Endothelial cell of umbilical vein (primary cell): ENCODE data around the gene PCBP4. TPM values are rescaled to one million over a fixed set of nuclear protein-coding genes. Genes with fewer than 3 reads are reported as not detected.

Experiments
- BruUV-seq: library from RNA; stranded (reverse); fragments of 400-500 nt; replicated peaks from 2 replicates; lab custom pipeline; 2021; lab: Mats Ljungman, UMichigan
- CTCF ChIA-PET: fragments of 300-600, 350-600 bp; sonication (Branson Sonifier 250); formaldehyde crosslinking; loops from one replicate; lab custom pipeline; 2021; ENCODE audit warnings: antibody characterized with exemption, inconsistent platforms; lab: Charles Lee
- POLR2A ChIA-PET: fragments of 300-600, 350-600 bp; sonication (Branson Sonifier 250); formaldehyde crosslinking; loops from one replicate; lab custom pipeline; 2021; ENCODE audit warnings: antibody characterized with exemption, inconsistent platforms; lab: Charles Lee
- DNase-seq: peaks from one replicate; pipeline ENCODE4 v3.0.0-alpha.2; 2011; ENCODE audit warnings: low read depth, low spot score
- FAIRE-seq: peaks from 2 replicates; lab custom pipeline; 2011; peaks lifted over from hg19 to GRCh38; lab: Jason Lieb, UNC
- H2AFZ ChIP-seq: 2 replicates; pipeline ENCODE4 v1.6.0; 2012; ENCODE audit warnings: low read depth, low read length, control low read depth, inconsistent platforms
- H3K27ac ChIP-seq: 2 replicates; pipeline ENCODE4 v1.5.1; 2011; ENCODE audit warnings: low read depth, mild to moderate bottlenecking, control low read depth, low read length, moderate library complexity; ENCODE audit not compliant: insufficient read depth
- H3K27me3 ChIP-seq, 2 experiments: 2 replicates each; pipeline versions ENCODE4 v1.6.0 to v1.6.1; 2011; ENCODE audit warnings: low read length in 2 of 2, mixed read lengths in 1 of 2; ENCODE audit not compliant: control insufficient read depth in 2 of 2, insufficient read depth in 2 of 2
- H3K36me3 ChIP-seq, 2 experiments: 2 replicates in 1 of 2; 3 replicates in 1 of 2; pipeline ENCODE4 v1.5.1; 2011; ENCODE audit warnings: low read length in 2 of 2, mild to moderate bottlenecking in 1 of 2, moderate library complexity in 1 of 2; ENCODE audit not compliant: control insufficient read depth in 2 of 2, insufficient read depth in 2 of 2; ENCODE audit errors: extremely low read depth in 1 of 2
- H3K4me1 ChIP-seq: 3 replicates; pipeline ENCODE4 v1.5.1; 2011; ENCODE audit warnings: mild to moderate bottlenecking, low read length; ENCODE audit not compliant: control insufficient read depth, insufficient read depth; ENCODE audit errors: extremely low read depth
- H3K4me2 ChIP-seq: 2 replicates; pipeline ENCODE4 v1.6.1; 2011; ENCODE audit warnings: low read length, control low read depth, mixed read lengths; ENCODE audit not compliant: insufficient read depth
- H3K4me3 ChIP-seq, 3 experiments: fragments of 200-600 bp in 1 of 3; sonication (generic), shearing (Covaris generic) in 1 of 3; replicated peaks in 1 of 3; 2 replicates each; pipeline ENCODE4 v1.5.1; 2011 to 2016; ENCODE audit warnings: control low read depth in 3 of 3, low read length in 3 of 3, mild to moderate bottlenecking in 2 of 3, inconsistent platforms in 1 of 3, low read depth in 1 of 3, moderate library complexity in 1 of 3; ENCODE audit not compliant: insufficient read depth in 1 of 3
- H3K79me2 ChIP-seq: 2 replicates; pipeline ENCODE4 v1.6.0; 2012; ENCODE audit warnings: low read length, inconsistent platforms; ENCODE audit not compliant: control insufficient read depth, insufficient read depth
- H3K9ac ChIP-seq: replicated peaks from 2 replicates; pipeline ENCODE3; 2011; ENCODE audit warnings: low read length, control low read depth; ENCODE audit not compliant: insufficient read depth; ENCODE audit errors: extremely low read depth
- H3K9me1 ChIP-seq: replicated peaks from 3 replicates; pipeline ENCODE4 v1.6.0; 2011; ENCODE audit warnings: mild to moderate bottlenecking, low read length; ENCODE audit not compliant: control insufficient read depth, insufficient read depth; ENCODE audit errors: extremely low read depth
- H3K9me3 ChIP-seq: replicated peaks from 2 replicates; pipeline ENCODE4 v1.5.1; 2012; ENCODE audit warnings: low read length, inconsistent platforms; ENCODE audit not compliant: control insufficient read depth, insufficient read depth
- H4K20me1 ChIP-seq: replicated peaks from 2 replicates; pipeline ENCODE3; 2011; ENCODE audit warnings: mild to moderate bottlenecking, low read length; ENCODE audit not compliant: control insufficient read depth, insufficient read depth; ENCODE audit errors: extremely low read depth
- CTCF ChIP-seq, 2 donors: IDR thresholded peaks; 1 replicate in 1 of 2; 2 replicates in 1 of 2; pipeline ENCODE4 v1.5.1; 2011; ENCODE audit warnings: low read length in 2 of 2, mild to moderate bottlenecking in 2 of 2, moderate library complexity in 2 of 2, control low read depth in 1 of 2, inconsistent platforms in 1 of 2, low read depth in 1 of 2; ENCODE audit not compliant: insufficient read depth in 1 of 2; ENCODE audit errors: extremely low read depth in 1 of 2
- EZH2 ChIP-seq: IDR thresholded peaks from 2 replicates; pipeline ENCODE4 v1.6.1; 2012; ENCODE audit warnings: borderline replicate concordance, low read depth, mild to moderate bottlenecking, moderate library complexity, low read length, inconsistent platforms; ENCODE audit not compliant: severe bottlenecking
- FOS ChIP-seq: IDR thresholded peaks from 2 replicates; pipeline ENCODE4 v1.6.1; 2011; ENCODE audit warnings: mild to moderate bottlenecking, low read length, moderate library complexity, borderline replicate concordance; ENCODE audit not compliant: insufficient read depth
- GATA2 ChIP-seq: IDR thresholded peaks from 2 replicates; pipeline ENCODE4 v1.7.0; 2011; ENCODE audit warnings: low read depth, mild to moderate bottlenecking, moderate library complexity, mixed read lengths, low read length; ENCODE audit not compliant: insufficient read length, insufficient read depth
- JUN ChIP-seq: IDR thresholded peaks from 2 replicates; pipeline ENCODE4 v1.6.1; 2011; ENCODE audit warnings: borderline replicate concordance, low read depth; ENCODE audit not compliant: insufficient read length, insufficient read depth
- MAX ChIP-seq: IDR thresholded peaks from 2 replicates; pipeline ENCODE4 v1.6.1; 2011; ENCODE audit not compliant: insufficient read depth, insufficient read length
- MYC ChIP-seq: IDR thresholded peaks from one replicate; pipeline ENCODE4 v1.6.1; 2011; ENCODE audit warnings: mild to moderate bottlenecking, low read depth, low read length
- POLR2A ChIP-seq: IDR thresholded peaks from 2 replicates; pipeline ENCODE4 v1.6.1; 2012; ENCODE audit warnings: low read depth, mild to moderate bottlenecking, control low read depth, low read length
- POLR2AphosphoS5 ChIP-seq: IDR thresholded peaks from 2 replicates; pipeline ENCODE4 v1.6.1; 2012; ENCODE audit warnings: low read depth, mild to moderate bottlenecking, control low read depth, low read length, moderate library complexity; ENCODE audit not compliant: insufficient read depth
- dilution Hi-C: fragments of 300-500 bp; cut with MboI; formaldehyde crosslinking; loops from one replicate; pipeline ENCODE4 v1.15.0; 2019; ENCODE audit warnings: low sequenced_read_pairs; ENCODE audit not compliant: extremely low pct_ligation_motif_present
- intact Hi-C: fragments of 100-400 bp; cut with micrococcal nuclease; formaldehyde crosslinking; loops from one replicate; pipeline ENCODE4 v1.10.0; 2022
- polyA plus RNA-seq, 4 experiments: library from polyadenylated mRNA; depleted of rRNA in 3 of 4; stranded (reverse) in 3 of 4; unstranded in 1 of 4; fragments of >200 nt; gene quantifications; 2 replicates each; pipeline versions ENCODE4 v1.2.1 to v1.2.3, GENCODE V29; 2011 to 2012; ENCODE audit warnings: missing spikeins in 1 of 4
- total RNA-seq: library from RNA; stranded (reverse); gene quantifications from 2 replicates; pipeline ENCODE4 v1.2.3, GENCODE V29; 2021

PCBP4 gene
- total and polyA plus RNA-seq, 2 donors (not counting 3 experiments of a cell fraction or from before 2014, with no cell fraction given): 46.5 to 63.1 TPM

DNA sequence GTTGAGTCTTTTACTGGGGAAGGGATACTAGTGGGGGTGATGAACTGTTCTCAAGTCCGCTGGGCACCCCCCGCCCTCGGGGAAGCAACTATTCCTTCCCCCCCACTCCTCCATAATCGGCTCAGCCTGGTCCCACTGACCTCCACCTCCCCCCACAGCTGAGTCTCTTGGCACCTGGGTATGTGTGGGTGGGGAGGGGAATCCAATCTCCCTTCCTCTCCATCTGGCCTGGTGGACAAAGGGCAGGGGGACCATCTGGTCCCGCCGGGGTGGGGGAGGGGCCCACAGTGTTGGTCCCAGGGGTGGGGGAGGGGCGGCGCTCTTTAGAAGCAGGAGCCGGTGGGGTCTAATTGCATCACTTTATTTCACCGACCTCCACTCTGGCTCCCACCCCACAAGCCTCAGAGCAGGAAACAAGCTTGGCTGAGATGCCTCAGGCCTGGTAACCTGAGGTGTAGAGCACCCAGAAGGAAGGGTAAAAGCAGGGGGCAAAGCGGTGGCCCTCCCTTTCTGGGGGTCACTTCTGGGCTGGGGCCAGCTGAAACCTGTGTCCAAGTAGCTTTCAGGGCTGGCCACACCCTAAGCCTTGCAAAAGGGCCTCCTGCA lies 1.0 kb upstream of the PCBP4 start:
- Histone ChIP-seq H2AFZ (peak overlapping the region; percentile 65), H3K4me2 (peak overlapping the region; percentile 83), H4K20me1 (no peaks in the 10 kb centered on the region), H3K4me3 (peak overlapping the region; percentile 37 to 63 (median 39)), H3K9me1 (no peaks in the 10 kb centered on the region), H3K9ac (peak overlapping the region; percentile 73), H3K4me1 (peaks cover 4% of the 10 kb centered on the region), H3K79me2 (no peaks in the 10 kb centered on the region), H3K36me3 (no peaks in the 10 kb centered on the region), H3K9me3 (no peaks in the 10 kb centered on the region), H3K27me3 (no peaks in the 10 kb centered on the region), H3K27ac (peak overlapping the region; percentile 47)
- POLR2A ChIA-PET: interaction anchor here (0.9 kb wide), 1 partner anchor 15 kb away, joined by 3 read pairs; the partner anchor contains the start of gene ACY1
- DNase-seq (no peak), FAIRE-seq (no peak)
- TF ChIP-seq CTCF (IDR thresholded peaks at IDR 0.05; ENCODE audit: extremely low read depth in 1 of 2, insufficient read depth in 1 of 2, low read depth in 1 of 2, low read length in 2 of 2): no peak
- intact Hi-C loops: no loop called here
- CTCF ChIA-PET: interaction anchor here (3.4 to 3.5 kb wide), 2 partner anchors 11 to 14 kb away, joined by 13 to 14 read pairs; partner anchors contain the start of gene ACY1
- dilution Hi-C loops: no loop called here
- no TSS peak for BruUV-seq

GRCh38 chr3:51966922-51967383 lies 301 bp downstream of the PCBP4 start:
- ChIA-PET CTCF (interaction anchor here (3.4 to 3.5 kb wide), 2 partner anchors 9 to 15 kb away, joined by 13 to 14 read pairs; partner anchors contain the start of gene ACY1), POLR2A (no interaction called here)
- peak overlapping the region; percentile 89 for H3K9ac ChIP-seq
- BruUV-seq: no TSS peak
- H3K79me2 ChIP-seq: no peaks in the 10 kb centered on the region
- peak overlapping the region; percentile 37 to 75 (median 68) for H3K4me3 ChIP-seq
- no peaks in the 10 kb centered on the region for H3K9me1 ChIP-seq
- peak overlapping the region; percentile 59 for H3K27ac ChIP-seq
- FAIRE-seq (peak; percentile 55), DNase-seq (no peak)
- dilution Hi-C loops (no loop called here), intact Hi-C loops (loop anchor here (1.0 kb wide), 2 partner anchors 11 to 25 kb away; partner anchors contain the start of gene PARP3)
- H2AFZ ChIP-seq: peak overlapping the region; percentile 87
- no peaks in the 10 kb centered on the region for H3K9me3 ChIP-seq
- H4K20me1 ChIP-seq: no peaks in the 10 kb centered on the region
- H3K36me3 ChIP-seq: no peaks in the 10 kb centered on the region
- no peaks in the 10 kb centered on the region for H3K27me3 ChIP-seq
- H3K4me2 ChIP-seq: peak overlapping the region; percentile 83
- TF ChIP-seq EZH2 (no peak), MAX (no peak), MYC (no peak), POLR2AphosphoS5 (no peak), JUN (no peak), GATA2 (no peak), CTCF (IDR thresholded peaks at IDR 0.05; ENCODE audit: extremely low read depth in 1 of 2, insufficient read depth in 1 of 2, low read depth in 1 of 2, low read length in 2 of 2) (no peak), FOS (no peak), POLR2A (no peak)
- H3K4me1 ChIP-seq: peaks cover 4% of the 10 kb centered on the region
